ENCODE data around the gene RCBTB2.

DNA sequence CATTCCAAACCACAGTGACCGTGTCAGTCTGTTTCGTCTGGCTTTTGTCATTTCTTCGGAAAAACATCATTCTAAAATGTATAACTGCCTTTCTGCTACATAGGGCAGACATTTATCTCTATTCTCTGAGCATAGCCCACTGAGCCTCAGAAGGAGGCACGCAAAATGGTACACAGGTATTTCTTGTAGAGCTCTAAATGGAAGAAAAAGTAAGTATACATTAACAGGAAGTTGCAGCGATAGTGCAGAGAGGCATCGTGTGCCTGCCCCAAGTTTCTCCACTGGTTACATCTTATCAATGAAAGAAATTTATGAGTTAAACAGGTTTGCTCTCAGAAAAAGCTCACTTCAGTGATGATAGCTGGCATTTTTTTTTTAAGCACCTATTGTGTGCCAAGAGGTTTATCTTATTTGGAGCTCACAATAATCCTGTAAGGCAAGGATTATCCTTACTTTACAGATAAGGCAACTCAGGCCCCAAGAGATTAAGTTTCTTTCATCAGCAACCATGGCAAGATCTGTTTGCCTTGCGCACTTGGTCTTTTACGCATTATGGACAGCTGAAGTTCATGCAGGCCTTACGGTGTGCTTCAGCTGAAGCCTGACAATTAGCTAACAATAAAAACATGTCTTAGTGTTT is 1.2 kb upstream of the RCBTB2 start:
- TF ChIP-seq, protein P1, sequence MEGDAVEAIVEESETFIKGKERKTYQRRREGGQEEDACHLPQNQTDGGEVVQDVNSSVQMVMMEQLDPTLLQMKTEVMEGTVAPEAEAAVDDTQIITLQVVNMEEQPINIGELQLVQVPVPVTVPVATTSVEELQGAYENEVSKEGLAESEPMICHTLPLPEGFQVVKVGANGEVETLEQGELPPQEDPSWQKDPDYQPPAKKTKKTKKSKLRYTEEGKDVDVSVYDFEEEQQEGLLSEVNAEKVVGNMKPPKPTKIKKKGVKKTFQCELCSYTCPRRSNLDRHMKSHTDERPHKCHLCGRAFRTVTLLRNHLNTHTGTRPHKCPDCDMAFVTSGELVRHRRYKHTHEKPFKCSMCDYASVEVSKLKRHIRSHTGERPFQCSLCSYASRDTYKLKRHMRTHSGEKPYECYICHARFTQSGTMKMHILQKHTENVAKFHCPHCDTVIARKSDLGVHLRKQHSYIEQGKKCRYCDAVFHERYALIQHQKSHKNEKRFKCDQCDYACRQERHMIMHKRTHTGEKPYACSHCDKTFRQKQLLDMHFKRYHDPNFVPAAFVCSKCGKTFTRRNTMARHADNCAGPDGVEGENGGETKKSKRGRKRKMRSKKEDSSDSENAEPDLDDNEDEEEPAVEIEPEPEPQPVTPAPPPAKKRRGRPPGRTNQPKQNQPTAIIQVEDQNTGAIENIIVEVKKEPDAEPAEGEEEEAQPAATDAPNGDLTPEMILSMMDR (IDR thresholded peaks at IDR 0.05): no peak
- TF ChIP-seq POLR2A (IDR thresholded peaks at IDR 0.05): no peak

Measured in ovary (tissue), 3 donors.